ENCODE data around the gene ADCY4.

Gene ADCY4

GRCh38 chr14:24338843-24339242 is 4.0 kb upstream of the ADCY4 start:
- DNase-seq: no peak

DNA sequence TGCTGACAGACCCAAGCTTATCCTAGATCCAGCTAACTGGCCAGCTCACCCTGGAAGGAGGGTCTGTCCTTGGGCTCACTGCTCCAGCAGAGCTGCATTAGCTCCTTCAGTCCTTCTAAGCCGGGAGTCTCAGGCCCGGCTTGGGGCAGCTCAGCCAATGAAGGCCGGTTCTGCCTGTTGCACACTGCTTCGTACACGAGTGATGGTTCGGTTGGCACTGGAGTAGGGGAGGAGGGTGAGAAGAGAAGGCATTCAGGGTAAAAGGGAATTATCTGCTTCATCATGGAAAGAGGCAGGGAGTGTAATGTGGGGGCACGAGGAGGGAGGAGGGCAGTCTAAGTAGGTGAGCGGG is 2.9 kb upstream of the ADCY4 start:
- DNase-seq: no peak

- DNase-seq: no peak
Observed at GRCh38 chr14:24337144-24337823, 2.4 kb upstream of the ADCY4 start.

DNA sequence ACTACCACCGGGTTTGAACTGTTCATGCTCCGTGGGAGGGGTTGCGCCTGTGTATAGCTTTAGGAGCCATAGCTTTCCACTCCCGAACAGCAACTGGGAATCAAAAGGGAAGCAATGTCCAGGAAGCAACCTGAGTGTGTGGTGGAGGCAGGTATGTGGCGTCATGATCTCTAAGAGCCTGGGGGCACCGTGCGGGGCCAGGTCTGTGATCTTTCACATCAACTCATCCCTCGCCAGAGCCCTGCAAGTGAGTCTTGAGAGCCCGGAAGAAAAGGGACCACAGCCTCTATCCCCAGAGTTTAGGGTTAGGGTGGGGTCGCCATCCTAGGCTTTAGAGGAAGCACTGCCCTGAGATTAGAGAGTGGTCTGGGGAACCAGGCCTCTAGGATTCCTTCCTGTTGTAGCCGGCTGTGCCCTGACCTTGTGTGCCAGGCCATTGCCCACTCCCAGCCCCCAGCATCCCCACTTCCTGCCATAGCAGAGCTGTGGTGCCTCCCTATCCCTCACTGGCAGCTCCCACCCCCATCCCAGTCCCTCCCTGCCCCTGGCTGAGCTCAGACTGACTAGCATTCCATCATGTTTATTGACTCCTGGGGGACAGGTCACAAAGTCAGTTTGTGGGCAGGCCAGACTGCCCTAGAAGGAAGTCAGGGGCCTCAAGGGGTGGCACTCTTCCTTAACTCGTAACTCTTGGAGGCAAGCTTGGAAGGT is 745 bp upstream of the ADCY4 start:
- DNase-seq: no peak

DNA sequence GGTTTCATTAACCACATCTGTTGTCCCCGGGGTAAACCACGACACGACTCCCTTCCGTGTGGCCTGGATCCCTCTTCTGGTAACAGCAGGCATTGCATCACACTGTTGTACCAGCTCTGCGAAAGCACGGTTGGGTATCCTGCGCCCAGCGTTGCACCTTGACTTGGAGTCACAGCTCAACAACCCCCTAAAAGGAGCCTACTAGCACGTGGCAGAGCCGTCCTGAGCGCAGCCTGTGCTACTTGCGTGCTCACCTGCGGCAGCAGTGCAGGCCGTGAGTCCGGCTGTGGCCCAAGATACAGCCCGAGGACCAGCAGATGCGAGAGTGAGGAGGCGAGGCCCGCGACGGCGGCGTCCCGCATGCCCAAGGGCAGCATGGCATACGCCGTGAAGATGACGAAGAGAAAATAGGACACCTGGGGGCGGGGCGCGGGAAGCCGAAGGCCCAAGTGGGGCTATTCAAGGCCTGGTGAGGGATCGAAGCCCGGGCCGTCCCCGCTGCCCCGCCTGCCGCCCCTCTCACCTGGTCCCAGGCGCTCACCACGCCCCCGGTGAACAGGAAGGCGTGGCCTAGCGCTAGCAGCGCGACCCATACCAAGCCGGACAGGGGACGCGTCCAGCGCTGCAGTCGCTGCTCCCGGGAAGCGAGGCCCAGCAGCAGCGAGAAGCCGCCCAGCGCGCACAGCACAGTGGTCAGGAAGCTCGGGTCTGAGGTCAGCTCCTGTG is 2.4 kb downstream of the ADCY4 start:
- peak; percentile 86 to 92 (median 89) for DNase-seq

GRCh38 chr14:24331731-24332267 is 3.1 kb downstream of the ADCY4 start:
- peak in 2 of 3 experiments; percentile 42 to 81 for DNase-seq

GRCh38 chr14:24330973-24331674 is 3.7 kb downstream of the ADCY4 start:
- no peak for DNase-seq

- DNase-seq: no peak
Observed at GRCh38 chr14:24329736-24330135, 5.1 kb downstream of the ADCY4 start.

GRCh38 chr14:24329073-24329663 is 5.7 kb downstream of the ADCY4 start:
- no peak for DNase-seq

DNA sequence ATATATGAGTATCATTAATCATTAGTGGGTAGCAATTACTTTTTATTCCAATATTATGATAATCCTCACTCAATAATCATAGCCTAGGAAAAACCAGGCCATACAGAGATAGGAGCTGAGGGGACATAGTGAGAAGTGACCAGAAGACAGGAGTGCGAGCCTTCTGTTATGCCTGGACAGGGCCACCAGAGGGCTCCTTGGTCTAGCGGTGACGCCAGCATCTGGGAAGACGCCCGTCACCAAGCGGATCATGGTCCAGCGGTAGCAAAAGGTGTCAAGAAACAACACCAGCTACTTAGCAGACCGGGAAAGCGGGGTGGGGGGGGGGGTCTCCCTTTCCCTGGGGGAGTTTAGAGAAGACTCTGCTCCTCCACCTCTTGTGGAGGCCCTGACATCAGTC is 7.0 kb downstream of the ADCY4 start:
- peak in 1 of 3 experiments; percentile 50 for DNase-seq

DNA sequence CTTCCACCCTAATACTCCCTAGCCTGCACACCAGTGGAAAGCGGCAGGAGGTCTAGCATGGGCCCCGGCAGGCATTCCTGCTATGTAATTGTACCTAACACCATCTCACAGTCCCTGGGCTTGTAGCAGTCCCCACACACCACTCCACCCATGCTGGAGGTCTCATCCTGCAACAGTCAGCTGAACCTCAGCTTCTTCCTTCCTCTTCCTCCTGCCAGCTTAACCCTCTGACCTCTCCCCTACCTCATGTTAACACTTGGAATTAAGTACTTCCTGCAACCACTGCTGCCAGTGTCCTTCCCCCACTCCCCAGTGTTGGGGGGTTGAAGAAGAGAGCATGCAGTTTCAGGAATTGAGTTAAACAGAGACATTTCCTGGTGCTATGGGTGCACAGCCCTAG is 7.6 kb downstream of the ADCY4 start:
- DNase-seq: no peak

- no peak for DNase-seq
Observed at GRCh38 chr14:24325963-24326362, 8.9 kb downstream of the ADCY4 start.

DNA sequence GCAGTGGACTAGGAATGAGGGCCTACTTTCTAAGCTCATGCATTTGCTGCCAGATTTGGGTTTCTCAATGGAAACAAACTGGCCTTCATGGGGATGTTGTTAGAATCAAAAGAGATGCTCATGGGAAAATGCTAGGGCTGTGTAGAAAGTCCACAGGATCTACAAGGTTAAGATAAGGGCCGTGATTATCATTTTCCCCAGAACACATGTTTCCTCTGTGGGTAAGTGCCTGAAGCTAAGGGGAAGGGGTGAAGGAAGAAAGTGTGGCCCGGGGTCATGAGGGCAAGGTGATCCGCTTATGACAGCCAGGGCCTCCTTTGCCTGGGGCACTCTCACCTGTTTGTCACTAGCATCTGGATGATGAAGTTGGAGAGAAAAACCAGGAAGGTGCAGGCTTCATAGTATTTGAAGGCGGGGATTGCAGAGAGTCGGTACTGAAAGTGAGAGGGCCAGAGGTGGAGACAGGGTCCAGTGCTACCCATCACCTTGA is 9.8 kb downstream of the ADCY4 start:
- DNase-seq: no peak

GRCh38 chr14:24324024-24324423 is 10.8 kb downstream of the ADCY4 start:
- DNase-seq: no peak

- DNase-seq: no peak
Observed at GRCh38 chr14:24323341-24323740, 11.5 kb downstream of the ADCY4 start.

GRCh38 chr14:24322672-24323071 is 12.2 kb downstream of the ADCY4 start:
- DNase-seq: no peak

- no peak for DNase-seq
Observed at GRCh38 chr14:24321212-24321975, 13.5 kb downstream of the ADCY4 start.

- no peak for DNase-seq
Observed at GRCh38 chr14:24317141-24317928, 17.5 kb downstream of the ADCY4 start.

DNA sequence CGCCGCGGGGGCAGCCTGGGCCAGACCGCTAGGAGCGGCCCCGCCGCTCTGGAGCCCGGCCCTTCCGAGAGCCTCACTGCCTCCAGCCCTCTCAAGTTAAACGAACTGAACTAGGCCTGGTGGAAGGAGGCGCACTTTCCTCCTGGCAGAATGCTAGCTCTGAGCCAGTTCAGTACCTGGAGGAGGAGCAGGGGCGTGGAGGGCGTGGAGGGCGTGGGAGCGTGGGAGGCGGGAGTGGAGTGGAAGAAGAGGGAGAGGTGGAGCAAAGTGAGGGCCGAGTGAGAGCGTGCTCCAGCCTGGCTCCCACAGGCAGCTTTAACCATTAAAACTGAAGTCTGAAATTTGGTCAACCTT is 18.3 kb downstream of the ADCY4 start:
- no peak for DNase-seq

DNA sequence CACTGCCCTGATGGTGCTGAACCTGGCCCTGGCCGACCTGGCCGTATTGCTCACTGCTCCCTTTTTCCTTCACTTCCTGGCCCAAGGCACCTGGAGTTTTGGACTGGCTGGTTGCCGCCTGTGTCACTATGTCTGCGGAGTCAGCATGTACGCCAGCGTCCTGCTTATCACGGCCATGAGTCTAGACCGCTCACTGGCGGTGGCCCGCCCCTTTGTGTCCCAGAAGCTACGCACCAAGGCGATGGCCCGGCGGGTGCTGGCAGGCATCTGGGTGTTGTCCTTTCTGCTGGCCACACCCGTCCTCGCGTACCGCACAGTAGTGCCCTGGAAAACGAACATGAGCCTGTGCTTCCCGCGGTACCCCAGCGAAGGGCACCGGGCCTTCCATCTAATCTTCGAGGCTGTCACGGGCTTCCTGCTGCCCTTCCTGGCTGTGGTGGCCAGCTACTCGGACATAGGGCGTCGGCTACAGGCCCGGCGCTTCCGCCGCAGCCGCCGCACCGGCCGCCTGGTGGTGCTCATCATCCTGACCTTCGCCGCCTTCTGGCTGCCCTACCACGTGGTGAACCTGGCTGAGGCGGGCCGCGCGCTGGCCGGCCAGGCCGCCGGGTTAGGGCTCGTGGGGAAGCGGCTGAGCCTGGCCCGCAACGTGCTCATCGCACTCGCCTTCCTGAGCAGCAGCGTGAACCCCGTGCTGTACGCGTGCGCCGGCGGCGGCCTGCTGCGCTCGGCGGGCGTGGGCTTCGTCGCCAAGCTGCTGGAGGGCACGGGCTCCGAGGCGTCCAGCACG is 18.9 kb downstream of the ADCY4 start:
- no peak for DNase-seq
